K562 (cell line): Measurements from ENCODE around the gene NOC4L. TPM values are rescaled to one million over a fixed set of nuclear protein-coding genes. Genes with fewer than 3 reads are reported as not detected.

ENCODE experiments used
- BCLAF1 ChIP-seq, 2 experiments: fragments of 450-650 bp in 1 of 2; IDR thresholded peaks; 2 replicates each; pipeline ENCODE4 v1.6.1; 2011 to 2017; ENCODE audit warnings: low read depth in 2 of 2, antibody characterized with exemption in 1 of 2, borderline replicate concordance in 1 of 2, low read length in 1 of 2, mild to moderate bottlenecking in 1 of 2, mixed read lengths in 1 of 2; ENCODE audit not compliant: control insufficient read depth in 1 of 2
- BRD9 ChIP-seq: fragments of 450-650 bp; IDR thresholded peaks from 2 replicates; pipeline ENCODE4 v1.6.1; 2018; ENCODE audit warnings: low read depth; ENCODE audit not compliant: partially characterized antibody
- CREB5 ChIP-seq: fragments of 250-450 bp; sonication (Bioruptor Pico); IDR thresholded peaks from 2 replicates; pipeline ENCODE4 v1.5.0; 2020; ENCODE audit warnings: mild to moderate bottlenecking
- ELK3 ChIP-seq: fragments of 450-650 bp; formaldehyde crosslinking; IDR thresholded peaks from 2 replicates; pipeline ENCODE4 v1.4.0; 2020; ENCODE audit warnings: mild to moderate bottlenecking
- FOSL1 ChIP-seq: fragments of 200-800 bp; sonication (Bioruptor generic); conservative IDR thresholded peaks from 2 replicates; pipeline ENCODE4 v1.6.1; 2016; ENCODE audit warnings: missing genetic modification characterization, missing compliant biosample characterization
- FOXK2 ChIP-seq, 2 experiments: fragments of 450-650 bp; IDR thresholded peaks in 1 of 2; conservative IDR thresholded peaks in 1 of 2; 2 replicates each; pipeline ENCODE4 v1.6.1; 2016; ENCODE audit warnings: low read depth in 2 of 2, mild to moderate bottlenecking in 1 of 2
- MAZ ChIP-seq, 2 experiments: fragments of 450-650 bp in 1 of 2; sonication (generic) in 1 of 2; formaldehyde crosslinking; IDR thresholded peaks in 1 of 2; conservative IDR thresholded peaks in 1 of 2; 2 replicates each; pipeline versions ENCODE4 v1.4.0 to v1.5.0; 2020; ENCODE audit warnings: mild to moderate bottlenecking in 1 of 2, missing genetic modification reagents in 1 of 2
- MCM2 ChIP-seq: fragments of 450-650 bp; IDR thresholded peaks from 2 replicates; pipeline ENCODE4 v1.6.1; 2017; ENCODE audit warnings: low read depth, mild to moderate bottlenecking
- RBM17 ChIP-seq: fragments of 200-400 bp; formaldehyde crosslinking; IDR thresholded peaks from 2 replicates; pipeline ENCODE4 v1.6.1; 2017; ENCODE audit warnings: low read depth, mild to moderate bottlenecking, low read length, borderline replicate concordance
- RCOR1 ChIP-seq, 2 experiments: IDR thresholded peaks; 2 replicates each; pipeline ENCODE4 v1.6.1; 2012; ENCODE audit warnings: low read depth in 2 of 2, low read length in 2 of 2, borderline replicate concordance in 1 of 2, improper control_type of control experiment in 1 of 2
- SRSF1 ChIP-seq: fragments of 200-400 bp; formaldehyde crosslinking; IDR thresholded peaks from 2 replicates; pipeline ENCODE4 v1.6.1; 2017; ENCODE audit warnings: mild to moderate bottlenecking, low read depth, low read length, moderate library complexity
- THRAP3 ChIP-seq: fragments of 450-650 bp; IDR thresholded peaks from 2 replicates; pipeline ENCODE4 v1.6.1; 2016; ENCODE audit warnings: mild to moderate bottlenecking, inconsistent platforms, borderline replicate concordance
- XRCC4 ChIP-seq: IDR thresholded peaks from one replicate; pipeline ENCODE4 v1.6.1; 2011; ENCODE audit not compliant: insufficient read depth, insufficient read length; ENCODE audit errors: extremely low read depth
- ZNF24 ChIP-seq: fragments of 450-650 bp; IDR thresholded peaks from 2 replicates; pipeline ENCODE4 v1.6.1; 2016
- ZNF518B ChIP-seq: fragments of 250-450 bp; sonication (Bioruptor Pico); IDR thresholded peaks from 2 replicates; pipeline ENCODE4 v1.5.0; 2021; ENCODE audit warnings: mild to moderate bottlenecking, moderate library complexity
- ZNF696 ChIP-seq: fragments of 250-450 bp; sonication (Bioruptor Pico); conservative IDR thresholded peaks from 2 replicates; pipeline ENCODE4 v1.4.0; 2020; ENCODE audit warnings: mild to moderate bottlenecking, moderate library complexity
- ZSCAN29 ChIP-seq: fragments of 450-650 bp; IDR thresholded peaks from 2 replicates; pipeline ENCODE4 v1.6.1; 2017
- polyA plus RNA-seq, 8 experiments: library from polyadenylated mRNA; depleted of rRNA in 4 of 8; stranded (reverse) in 5 of 8; unstranded in 3 of 8; fragments of >200 nt; fragmentation: Nextera tagmentation in 2 of 8; fragmentation: Illumina TruSeq in 1 of 8; extraction: Ambion mirVana in 2 of 8; extraction: Trizol in 1 of 8; gene quantifications; 2 replicates each; pipeline versions ENCODE4 v1.2.1 to v1.2.3, GENCODE V29; 2011 to 2014; ENCODE audit warnings: inconsistent platforms in 1 of 8, missing spikeins in 1 of 8
- total RNA-seq, 7 experiments: library from RNA; depleted of rRNA in 6 of 7; stranded (reverse); fragments of >200 nt in 6 of 7; fragmentation: Illumina TruSeq in 2 of 7; extraction: Trizol in 2 of 7; gene quantifications; 2 replicates each; pipeline versions ENCODE4 v1.2.1 to v1.2.3, GENCODE V29; 2011 to 2021; ENCODE audit warnings: low replicate concordance in 1 of 7

The NOC4L gene
- total and polyA plus RNA-seq, 9 of the 15 experiments (the other 6 are each of a cell fraction or from before 2014, with no cell fraction given), result 1.3 to 77.0 (median 20.0) TPM

- TF ChIP-seq CREB5 (no peak), ZNF24 (peak; percentile 18; the same call in 1 of the 2 replicates), BCLAF1 (IDR thresholded peaks at IDR 0.05; ENCODE audit: borderline replicate concordance in 1 of 2, control insufficient read depth in 1 of 2, low read depth in 2 of 2, low read length in 1 of 2) (no peak), RBM17 (no peak), ZSCAN29 (no peak), BRD9 (no peak), THRAP3 (no peak), SRSF1 (no peak), MCM2 (no peak), ZNF696 (no peak), RCOR1 (IDR thresholded peaks at IDR 0.05; ENCODE audit: borderline replicate concordance in 1 of 2, low read depth in 2 of 2, low read length in 2 of 2) (no peak), XRCC4 (no peak), FOSL1 (tag) (no peak), MAZ (CRISPR knock-in tag; conservative IDR thresholded peaks at IDR 0.05 in 1 of 2, IDR thresholded peaks at IDR 0.05 in 1 of 2) (peak; percentile 88 to 98), FOXK2 (conservative IDR thresholded peaks at IDR 0.05 in 1 of 2, IDR thresholded peaks at IDR 0.05 in 1 of 2; ENCODE audit: low read depth in 2 of 2) (no peak), ZNF518B (no peak), ELK3 (CRISPR knock-in tag) (no peak)
Observed at GRCh38 chr12:132189378-132190011, 45.2 kb downstream of the NOC4L start (continued).
